AG09319 (cell line): ENCODE measurements around the gene BLOC1S1.
A peak's percentile ranks its signal among the peaks of the same experiment; 100 is the strongest.

Experiments used
- DNase-seq: peaks from one replicate; pipeline ENCODE4 v3.0.0-alpha.2; 2010; ENCODE audit warnings: low read depth; ENCODE audit errors: extremely low read depth
- CTCF ChIP-seq: IDR thresholded peaks from 2 replicates; pipeline ENCODE4 v1.5.1; 2011; ENCODE audit warnings: low read depth, mild to moderate bottlenecking, inconsistent platforms, low read length, moderate library complexity

Gene BLOC1S1

GRCh38 chr12:55718624-55719275 lies 2.9 kb downstream of the BLOC1S1 start:
- no peak for TF ChIP-seq CTCF
- no peak for DNase-seq

GRCh38 chr12:55719371-55719770 lies 3.5 kb downstream of the BLOC1S1 start:
- DNase-seq, result no peak
- TF ChIP-seq CTCF, result no peak

GRCh38 chr12:55720071-55720564 lies 4.3 kb downstream of the BLOC1S1 start, which contains the start of gene RDH5:
Gene RDH5 (plus strand): TSS chr12:55720393. CDS start chr12:55721185, 792 bp downstream.
- DNase-seq, result peak; percentile 83
- TF ChIP-seq CTCF, result no peak

- DNase-seq, result peak; percentile 84
These were observed 5.1 kb downstream of the BLOC1S1 start for GRCh38 chr12:55720894-55721444.

GRCh38 chr12:55721601-55722213 lies 5.9 kb downstream of the BLOC1S1 start:
- TF ChIP-seq CTCF, result no peak
- DNase-seq, result no peak

More at GRCh38 chr12:55720894-55721444, 5.1 kb downstream of the BLOC1S1 start:
- peak; percentile 66 for TF ChIP-seq CTCF

GRCh38 chr12:55722948-55723347 lies 7.1 kb downstream of the BLOC1S1 start:
- TF ChIP-seq CTCF, result no peak
- DNase-seq, result no peak
